AG04450 (cell line): Measurements from ENCODE around the gene BANF2. TPM values are rescaled to one million over a fixed set of nuclear protein-coding genes. Genes with fewer than 3 reads are reported as not detected.

Experiments
- CTCF ChIA-PET: fragments of 300-600, 350-600 bp; formaldehyde crosslinking; extraction: SDS; loops from one replicate; lab custom pipeline; 2022; ENCODE audit warnings: antibody characterized with exemption, inconsistent platforms; lab: Charles Lee
- POLR2A ChIA-PET: fragments of 350-600 bp; formaldehyde crosslinking; extraction: SDS; loops from one replicate; lab custom pipeline; 2021; ENCODE audit warnings: antibody characterized with exemption, inconsistent platforms; lab: Yijun Ruan, JAX
- DNase-seq: peaks from one replicate; pipeline ENCODE4 v3.0.0-alpha.2; 2011; ENCODE audit warnings: low read depth, low spot score
- H3K27ac ChIP-seq: one replicate; pipeline ENCODE4 v1.5.1; 2012; ENCODE audit warnings: low read depth, low read length, control low read depth
- H3K27me3 ChIP-seq: one replicate; pipeline ENCODE4 v1.6.0; 2012; ENCODE audit warnings: low read length; ENCODE audit not compliant: control insufficient read depth, insufficient read depth
- H3K4me3 ChIP-seq: 2 replicates; pipeline ENCODE4 v1.5.1; 2011; ENCODE audit warnings: mild to moderate bottlenecking, low read depth, low read length, control low read depth
- H3K9me3 ChIP-seq: 2 replicates; pipeline ENCODE4 v1.5.1; 2012; ENCODE audit warnings: low read length; ENCODE audit not compliant: control insufficient read depth, insufficient read depth
- CTCF ChIP-seq: IDR thresholded peaks from 2 replicates; pipeline ENCODE4 v1.5.1; 2011; ENCODE audit warnings: low read depth, low read length, control low read depth, inconsistent platforms
- polyA plus RNA-seq: library from polyadenylated mRNA; depleted of rRNA; stranded (reverse); fragments of >200 nt; gene quantifications from 2 replicates; pipeline ENCODE4 v1.2.3, GENCODE V29; 2011

The BANF2 gene
- polyA plus RNA-seq, 1 experiment, result not detected

- Histone ChIP-seq H3K9me3 (no peaks in the 10 kb centered on the region), H3K27me3 (no peaks in the 10 kb centered on the region), H3K27ac (peak overlapping the region; percentile 57), H3K4me3 (no peak overlapping the region)
- DNase-seq, result no peak
- no peak for TF ChIP-seq CTCF
- ChIA-PET POLR2A (no interaction called here), CTCF (interaction anchor here (1.3 kb wide), 1 partner anchor 187 kb away, joined by 4 read pairs; no protein-coding TSS in a partner anchor)
These were observed 10.9 kb downstream of the BANF2 start for GRCh38 chr20:17710379-17711266.

- no peak overlapping the region for H3K27ac ChIP-seq
- H3K9me3 ChIP-seq, result no peaks in the 10 kb centered on the region
- no peak overlapping the region for H3K4me3 ChIP-seq
- POLR2A ChIA-PET, result no interaction called here
- no peaks in the 10 kb centered on the region for H3K27me3 ChIP-seq
- CTCF ChIA-PET, result interaction anchor here (0.5 kb wide), 1 partner anchor 279 kb away, joined by 5 read pairs; no protein-coding TSS in a partner anchor
- no peak for TF ChIP-seq CTCF
- DNase-seq, result no peak
These were observed 11.5 kb downstream of the BANF2 start for GRCh38 chr20:17711267-17711627.

GRCh38 chr20:17712201-17712600 is 12.4 kb downstream of the BANF2 start:
- ChIA-PET POLR2A (interaction anchor here (0.5 kb wide), 1 partner anchor 124 kb away, joined by 7 read pairs; no protein-coding TSS in a partner anchor), CTCF (no interaction called here)
- Histone ChIP-seq H3K4me3 (no peak overlapping the region), H3K27ac (peak overlapping the region; percentile 11), H3K27me3 (no peaks in the 10 kb centered on the region), H3K9me3 (no peaks in the 10 kb centered on the region)
- no peak for TF ChIP-seq CTCF
- DNase-seq, result no peak

- peak overlapping the region; percentile 11 for H3K27ac ChIP-seq
- H3K27me3 ChIP-seq, result no peaks in the 10 kb centered on the region
- ChIA-PET CTCF (no interaction called here), POLR2A (interaction anchor here (0.5 to 1.0 kb wide), 3 partner anchors 24 to 182 kb away, joined by 3 to 7 read pairs (median 5); no protein-coding TSS in a partner anchor)
- peak; percentile 64 for DNase-seq
- TF ChIP-seq CTCF, result 0 out of 2 replicates have a peak, but pooled peaks have one; percentile 8
- H3K4me3 ChIP-seq, result no peak overlapping the region
- no peaks in the 10 kb centered on the region for H3K9me3 ChIP-seq
These were observed 12.9 kb downstream of the BANF2 start for GRCh38 chr20:17712708-17713107.

GRCh38 chr20:17714597-17714996 is 14.8 kb downstream of the BANF2 start:
- ChIA-PET CTCF (no interaction called here), POLR2A (interaction anchor here (0.7 to 1.4 kb wide), 2 partner anchors 21 to 32 kb away, joined by 3 to 7 read pairs; partner anchors contain the start of gene RRBP1)
- Histone ChIP-seq H3K27me3 (no peaks in the 10 kb centered on the region), H3K9me3 (no peaks in the 10 kb centered on the region), H3K27ac (no peak overlapping the region), H3K4me3 (no peak overlapping the region)
- DNase-seq, result no peak
- TF ChIP-seq CTCF, result no peak
